ENCODE data around the gene KCNJ10.

Gene KCNJ10

GRCh38 chr1:160064164-160064563 lies 5.8 kb downstream of the KCNJ10 start:
- Histone ChIP-seq H3K36me3 (ENCODE audit: control insufficient read depth, low read length) (no peaks in the 10 kb centered on the region), H3K79me2 (ENCODE audit: control insufficient read depth, low read length) (no peaks in the 10 kb centered on the region), H3K9me3 (ENCODE audit: control insufficient read depth, insufficient read depth, low read length) (no peaks in the 10 kb centered on the region), H3K4me1 (ENCODE audit: control insufficient read depth, low read length) (no peaks in the 10 kb centered on the region), H3K27ac (ENCODE audit: low read depth, low read length) (no peak overlapping the region), H3K9me2 (replicated peaks; ENCODE audit: control insufficient read depth, low read length) (no peaks in the 10 kb centered on the region), H3F3A (ENCODE audit: control insufficient read depth, insufficient read depth) (no peaks in the 10 kb centered on the region), H3K4me2 (ENCODE audit: low read length) (no peak overlapping the region), H3K4me3 (ENCODE audit: low read length) (no peak overlapping the region), H4K20me1 (ENCODE audit: control insufficient read depth, insufficient read depth, low read depth, low read length) (no peaks in the 10 kb centered on the region), H3K27me3 (ENCODE audit: control insufficient read depth, low read length) (peaks cover 27% of the 10 kb centered on the region)
- TF ChIP-seq, protein P1, sequence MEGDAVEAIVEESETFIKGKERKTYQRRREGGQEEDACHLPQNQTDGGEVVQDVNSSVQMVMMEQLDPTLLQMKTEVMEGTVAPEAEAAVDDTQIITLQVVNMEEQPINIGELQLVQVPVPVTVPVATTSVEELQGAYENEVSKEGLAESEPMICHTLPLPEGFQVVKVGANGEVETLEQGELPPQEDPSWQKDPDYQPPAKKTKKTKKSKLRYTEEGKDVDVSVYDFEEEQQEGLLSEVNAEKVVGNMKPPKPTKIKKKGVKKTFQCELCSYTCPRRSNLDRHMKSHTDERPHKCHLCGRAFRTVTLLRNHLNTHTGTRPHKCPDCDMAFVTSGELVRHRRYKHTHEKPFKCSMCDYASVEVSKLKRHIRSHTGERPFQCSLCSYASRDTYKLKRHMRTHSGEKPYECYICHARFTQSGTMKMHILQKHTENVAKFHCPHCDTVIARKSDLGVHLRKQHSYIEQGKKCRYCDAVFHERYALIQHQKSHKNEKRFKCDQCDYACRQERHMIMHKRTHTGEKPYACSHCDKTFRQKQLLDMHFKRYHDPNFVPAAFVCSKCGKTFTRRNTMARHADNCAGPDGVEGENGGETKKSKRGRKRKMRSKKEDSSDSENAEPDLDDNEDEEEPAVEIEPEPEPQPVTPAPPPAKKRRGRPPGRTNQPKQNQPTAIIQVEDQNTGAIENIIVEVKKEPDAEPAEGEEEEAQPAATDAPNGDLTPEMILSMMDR (IDR thresholded peaks at IDR 0.05; ENCODE audit: low read depth, low read length, poor library complexity, severe bottlenecking), result no peak
- TF ChIP-seq EZH2phosphoT487 (IDR thresholded peaks at IDR 0.05; ENCODE audit: borderline replicate concordance, low read length), result no peak

- Histone ChIP-seq H3K9me3 (ENCODE audit: control insufficient read depth, insufficient read depth, low read length) (no peaks in the 10 kb centered on the region), H4K20me1 (ENCODE audit: control insufficient read depth, insufficient read depth, low read depth, low read length) (no peaks in the 10 kb centered on the region), H3K4me2 (ENCODE audit: low read length) (no peak overlapping the region), H3K4me1 (ENCODE audit: control insufficient read depth, low read length) (no peaks in the 10 kb centered on the region), H3K27me3 (ENCODE audit: control insufficient read depth, low read length) (peaks cover 26% of the 10 kb centered on the region), H3K9me2 (replicated peaks; ENCODE audit: control insufficient read depth, low read length) (no peaks in the 10 kb centered on the region), H3K4me3 (ENCODE audit: low read length) (no peak overlapping the region), H3K27ac (ENCODE audit: low read depth, low read length) (no peak overlapping the region), H3K79me2 (ENCODE audit: control insufficient read depth, low read length) (no peaks in the 10 kb centered on the region), H3F3A (ENCODE audit: control insufficient read depth, insufficient read depth) (no peaks in the 10 kb centered on the region), H3K36me3 (ENCODE audit: control insufficient read depth, low read length) (no peaks in the 10 kb centered on the region)
- no peak for TF ChIP-seq EZH2phosphoT487 (IDR thresholded peaks at IDR 0.05; ENCODE audit: borderline replicate concordance, low read length)
These were observed 6.8 kb downstream of the KCNJ10 start for GRCh38 chr1:160063176-160063575.

DNA sequence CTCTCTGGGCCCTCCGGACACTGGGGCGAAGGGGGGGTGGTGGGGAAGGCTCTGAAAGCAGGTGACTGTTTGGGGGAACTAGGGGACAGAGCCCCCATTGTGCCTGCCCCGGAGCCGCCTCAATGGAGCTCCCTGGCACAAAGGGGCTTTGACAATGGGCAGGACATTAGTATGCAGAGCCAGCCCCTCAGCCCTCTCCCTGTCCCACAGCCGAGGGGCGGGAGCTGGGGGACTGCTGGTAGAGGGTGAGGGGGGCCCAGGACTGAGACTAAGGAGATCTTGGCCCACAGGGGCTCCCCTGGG lies 7.8 kb downstream of the KCNJ10 start:
- TF ChIP-seq EZH2phosphoT487 (IDR thresholded peaks at IDR 0.05; ENCODE audit: borderline replicate concordance, low read length), result no peak
- TF ChIP-seq, protein P1 (IDR thresholded peaks at IDR 0.05; ENCODE audit: low read depth, low read length, poor library complexity, severe bottlenecking), result no peak
- Histone ChIP-seq H3K4me2 (ENCODE audit: low read length) (no peak overlapping the region), H3K79me2 (ENCODE audit: control insufficient read depth, low read length) (no peaks in the 10 kb centered on the region)

GRCh38 chr1:160061369-160062229 lies 8.4 kb downstream of the KCNJ10 start:
- Histone ChIP-seq H3F3A (ENCODE audit: control insufficient read depth, insufficient read depth) (no peaks in the 10 kb centered on the region), H3K9me2 (replicated peaks; ENCODE audit: control insufficient read depth, low read length) (no peaks in the 10 kb centered on the region), H3K4me2 (ENCODE audit: low read length) (no peak overlapping the region), H3K36me3 (ENCODE audit: control insufficient read depth, low read length) (no peaks in the 10 kb centered on the region), H3K4me1 (ENCODE audit: control insufficient read depth, low read length) (no peaks in the 10 kb centered on the region), H3K4me3 (ENCODE audit: low read length) (no peak overlapping the region), H4K20me1 (ENCODE audit: control insufficient read depth, insufficient read depth, low read depth, low read length) (no peaks in the 10 kb centered on the region), H3K79me2 (ENCODE audit: control insufficient read depth, low read length) (no peaks in the 10 kb centered on the region), H3K27me3 (ENCODE audit: control insufficient read depth, low read length) (peaks cover 26% of the 10 kb centered on the region), H3K9me3 (ENCODE audit: control insufficient read depth, insufficient read depth, low read length) (no peaks in the 10 kb centered on the region), H3K27ac (ENCODE audit: low read depth, low read length) (no peak overlapping the region)
- TF ChIP-seq, protein P1 (IDR thresholded peaks at IDR 0.05; ENCODE audit: low read depth, low read length, poor library complexity, severe bottlenecking), result no peak
- TF ChIP-seq EZH2phosphoT487 (IDR thresholded peaks at IDR 0.05; ENCODE audit: borderline replicate concordance, low read length), result no peak

More for the DNA sequence above, 7.8 kb downstream of the KCNJ10 start:
- Histone ChIP-seq H3K9me3 (ENCODE audit: control insufficient read depth, insufficient read depth, low read length) (no peaks in the 10 kb centered on the region), H3K9me2 (replicated peaks; ENCODE audit: control insufficient read depth, low read length) (no peaks in the 10 kb centered on the region), H3K4me3 (ENCODE audit: low read length) (no peak overlapping the region), H4K20me1 (ENCODE audit: control insufficient read depth, insufficient read depth, low read depth, low read length) (no peaks in the 10 kb centered on the region), H3K4me1 (ENCODE audit: control insufficient read depth, low read length) (no peaks in the 10 kb centered on the region), H3F3A (ENCODE audit: control insufficient read depth, insufficient read depth) (no peaks in the 10 kb centered on the region), H3K36me3 (ENCODE audit: control insufficient read depth, low read length) (no peaks in the 10 kb centered on the region), H3K27me3 (ENCODE audit: control insufficient read depth, low read length) (peaks cover 22% of the 10 kb centered on the region), H3K27ac (ENCODE audit: low read depth, low read length) (no peak overlapping the region)
